CD4-positive, alpha-beta T cell treated with Interleukin-10 for 1 hour (primary cell): Measurements from ENCODE around the gene GOLPH3L.
A peak's percentile ranks its signal among the peaks of the same experiment; 100 is the strongest.
"Not testable (repeated sequence)": the region's sequence is repeated elsewhere in the genome, so short reads cannot be mapped to it uniquely, and the experiment has no call there.

Source experiments
- DNase-seq: peaks from one replicate; pipeline ENCODE4 v3.0.0-alpha.2; 2020

The GOLPH3L gene

DNA sequence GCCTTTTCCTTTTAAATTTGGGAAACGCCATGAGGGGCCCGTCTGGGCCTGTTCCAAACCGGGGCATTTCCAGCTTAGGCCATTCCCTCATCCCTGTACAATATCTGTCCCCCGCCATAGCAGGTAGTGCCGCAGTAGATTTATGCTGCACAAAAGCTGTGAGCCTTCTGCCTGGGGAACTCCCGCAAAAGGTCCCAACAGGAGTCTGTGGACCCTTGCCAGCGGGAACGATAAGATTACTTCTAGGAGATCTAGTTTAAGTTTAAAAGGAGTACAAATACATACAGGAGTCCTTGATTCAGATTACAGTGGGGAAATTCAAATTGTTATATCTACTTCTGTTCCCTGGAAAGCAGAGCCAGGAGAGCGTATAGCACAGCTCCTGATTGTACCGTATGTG lies 42.3 kb downstream of the GOLPH3L start:
- DNase-seq = not testable (repeated sequence)

DNA sequence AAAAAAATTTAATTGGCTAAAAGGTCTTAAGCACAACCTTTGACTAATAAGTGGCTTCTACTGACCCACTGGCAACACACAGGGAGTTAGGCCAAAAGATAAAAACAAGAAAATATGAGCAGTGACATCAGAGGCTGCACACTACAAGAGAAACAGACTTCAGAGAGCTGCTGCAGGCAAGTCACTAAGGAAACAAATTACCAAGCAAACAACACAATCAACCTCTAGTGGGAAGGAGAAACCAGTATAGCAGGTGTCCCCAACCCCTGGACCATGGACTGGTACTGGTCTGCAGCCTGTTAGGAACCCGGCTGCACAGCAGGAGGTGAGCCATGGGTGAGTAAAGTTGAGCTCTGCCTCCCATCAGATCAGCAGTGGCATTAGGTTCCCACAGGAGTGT lies 46.8 kb downstream of the GOLPH3L start:
- DNase-seq = no peak

- DNase-seq = no peak
These were observed 47.4 kb downstream of the GOLPH3L start for GRCh38 chr1:150649441-150650075.

- DNase-seq = no peak
These were observed 54.7 kb downstream of the GOLPH3L start for GRCh38 chr1:150642296-150642695.

DNA sequence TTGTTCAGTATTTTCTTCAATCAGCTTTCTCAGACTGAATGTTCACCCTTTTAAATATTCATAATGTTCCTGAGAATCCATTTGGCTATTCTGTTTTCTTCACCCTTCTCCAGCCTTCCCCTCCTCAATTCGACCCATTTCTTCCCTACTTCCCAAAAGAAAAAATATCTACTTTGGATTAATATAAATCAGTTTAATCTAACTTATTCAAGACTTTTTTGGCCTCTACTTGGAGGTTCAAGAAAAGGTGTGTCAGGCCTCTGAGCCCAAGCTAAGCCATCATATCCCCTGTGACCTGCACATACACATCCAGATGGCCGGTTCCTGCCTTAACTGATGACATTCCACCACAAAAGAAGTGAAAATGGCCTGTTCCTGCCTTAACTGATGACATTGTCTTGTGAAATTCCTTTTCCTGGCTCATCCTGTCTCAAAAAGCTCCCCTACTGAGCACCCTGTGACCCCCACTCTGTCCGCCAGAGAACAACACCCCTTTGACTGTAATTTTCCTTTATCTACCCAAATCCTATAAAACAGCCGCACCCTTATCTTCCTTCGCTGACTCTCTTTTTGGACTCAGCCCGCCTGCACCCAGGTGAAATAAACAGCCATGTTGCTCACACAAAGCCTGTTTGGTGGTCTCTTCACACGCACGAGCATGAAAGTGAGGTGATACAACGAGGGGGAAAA lies 55.7 kb downstream of the GOLPH3L start:
- DNase-seq = not testable (repeated sequence)

DNA sequence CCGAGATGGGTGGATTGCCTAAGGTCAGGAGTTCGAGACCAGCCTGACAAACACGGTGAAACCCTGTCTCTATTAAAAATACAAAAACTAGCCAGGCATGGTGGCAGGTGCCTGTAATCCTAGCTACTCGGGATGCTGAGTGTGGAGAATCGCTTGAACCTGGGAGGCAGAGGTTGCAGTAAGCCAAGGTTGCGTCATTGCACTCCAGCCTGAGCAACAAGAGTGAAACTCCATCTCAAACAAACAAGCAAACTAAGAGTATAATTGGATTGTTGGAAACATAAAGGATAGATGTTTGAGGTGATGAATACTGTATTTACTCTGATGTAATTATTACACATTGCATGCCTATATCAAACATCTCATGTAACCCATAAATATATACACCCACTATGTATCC lies 58.5 kb downstream of the GOLPH3L start:
- DNase-seq = not testable (repeated sequence)

- not testable (repeated sequence) for DNase-seq
These were observed 61.9 kb downstream of the GOLPH3L start for GRCh38 chr1:150634839-150635622.

GRCh38 chr1:150629115-150629928 lies 67.6 kb downstream of the GOLPH3L start, which contains the start of gene ENSA:
Gene ENSA, minus strand, starts transcription at chr1:150629612. Its CDS starts 142 bp downstream, at chr1:150629470.
- peak; percentile 98 for DNase-seq

DNA sequence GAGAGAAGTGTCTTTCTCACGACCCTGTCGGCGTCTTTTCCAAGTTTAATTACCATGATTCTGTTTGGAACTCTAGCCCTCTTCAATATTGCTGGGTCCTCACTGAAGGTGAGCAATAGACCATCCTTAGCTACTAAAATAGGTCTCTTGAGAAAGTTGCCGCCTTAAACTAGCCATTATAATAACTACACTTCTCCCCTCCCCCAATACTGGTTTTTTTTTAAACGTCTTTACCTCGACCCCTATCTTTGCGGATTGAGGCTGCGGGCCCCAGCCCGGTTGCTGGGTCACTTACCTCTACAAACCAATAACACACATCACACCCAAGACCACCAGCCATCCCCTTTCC lies 68.2 kb downstream of the GOLPH3L start:
- no peak for DNase-seq

GRCh38 chr1:150627826-150628410 lies 69.0 kb downstream of the GOLPH3L start:
- no peak for DNase-seq

DNA sequence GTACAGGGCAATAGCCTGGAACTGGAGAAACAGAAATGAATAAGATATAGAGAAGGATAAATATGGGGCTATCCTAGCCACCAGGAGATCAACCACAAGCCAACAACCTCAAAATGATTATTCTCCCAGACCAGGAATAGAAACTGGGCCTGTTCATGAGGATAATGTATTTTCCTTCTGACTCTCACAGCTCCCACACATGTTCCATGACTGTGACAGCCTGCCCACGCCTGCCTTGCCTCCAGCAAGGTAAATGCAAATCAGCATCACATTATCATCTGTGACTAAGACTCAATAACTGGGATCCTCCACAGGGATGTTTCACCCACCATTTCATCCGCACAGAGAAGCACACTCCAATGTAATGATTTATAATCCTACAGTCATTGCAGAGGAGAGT lies 70.8 kb downstream of the GOLPH3L start:
- DNase-seq = no peak

DNA sequence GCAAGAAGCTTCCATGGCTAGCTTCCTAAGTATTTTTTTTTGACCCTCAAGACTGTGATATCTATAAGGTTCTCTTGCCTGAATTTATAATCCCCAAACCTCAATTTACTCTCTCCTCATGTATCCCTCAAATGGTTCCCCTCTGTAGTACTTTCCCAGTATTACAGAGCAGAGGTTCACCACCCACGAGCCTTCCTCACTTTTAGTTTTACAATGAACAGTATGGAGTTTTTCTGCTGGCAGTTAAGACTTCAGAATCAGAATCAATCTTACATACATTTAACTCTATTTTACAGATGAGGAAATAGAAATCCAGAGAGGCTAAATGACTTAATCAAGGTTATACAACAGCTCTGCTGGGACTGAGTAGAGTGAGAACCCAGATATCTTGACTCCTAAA lies 72.4 kb downstream of the GOLPH3L start:
- DNase-seq = not testable (repeated sequence)

GRCh38 chr1:150624134-150624533 lies 72.8 kb downstream of the GOLPH3L start:
- DNase-seq = not testable (repeated sequence)

- DNase-seq = no peak
These were observed 74.5 kb downstream of the GOLPH3L start for GRCh38 chr1:150622303-150622975.

DNA sequence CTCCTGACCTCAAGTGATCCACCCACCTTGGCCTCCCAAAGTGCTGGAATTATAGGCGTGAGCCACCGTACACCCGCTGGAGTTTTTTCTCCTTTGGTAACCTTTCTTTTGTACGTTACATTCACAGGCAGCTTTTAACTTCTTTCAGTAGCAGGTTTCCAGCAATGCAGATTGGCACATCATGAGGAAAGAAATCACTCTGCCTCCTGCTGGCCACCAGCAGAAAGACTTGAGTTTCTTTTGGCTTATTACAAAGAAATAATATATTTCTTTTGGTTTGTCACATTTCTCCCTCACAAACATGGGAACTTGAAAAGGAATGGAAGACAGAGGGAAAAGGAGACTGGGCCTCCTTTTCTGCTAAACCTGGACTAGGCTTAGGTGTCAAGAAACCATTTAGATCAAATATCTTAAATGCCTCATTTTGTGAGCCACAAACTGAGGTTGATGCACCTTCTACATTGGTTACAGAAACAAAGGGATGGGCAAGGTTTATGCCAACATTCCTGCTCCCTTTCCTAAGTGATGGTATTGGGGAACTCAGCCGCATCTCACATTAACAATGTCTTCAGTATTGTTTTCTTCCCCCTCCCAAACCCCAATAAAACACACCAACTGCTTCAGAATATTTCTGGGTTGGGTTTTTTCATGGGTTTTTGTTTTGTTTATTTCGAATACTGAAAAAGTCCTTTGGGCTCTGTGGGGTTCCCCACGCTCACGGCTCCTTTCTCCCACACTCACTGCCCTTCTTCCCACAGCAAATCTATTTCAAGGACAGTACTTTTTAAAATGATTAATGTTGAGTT lies 75.3 kb downstream of the GOLPH3L start:
- peak; percentile 79 for DNase-seq

GRCh38 chr1:150620919-150621318 lies 76.0 kb downstream of the GOLPH3L start:
- DNase-seq = no peak

DNA sequence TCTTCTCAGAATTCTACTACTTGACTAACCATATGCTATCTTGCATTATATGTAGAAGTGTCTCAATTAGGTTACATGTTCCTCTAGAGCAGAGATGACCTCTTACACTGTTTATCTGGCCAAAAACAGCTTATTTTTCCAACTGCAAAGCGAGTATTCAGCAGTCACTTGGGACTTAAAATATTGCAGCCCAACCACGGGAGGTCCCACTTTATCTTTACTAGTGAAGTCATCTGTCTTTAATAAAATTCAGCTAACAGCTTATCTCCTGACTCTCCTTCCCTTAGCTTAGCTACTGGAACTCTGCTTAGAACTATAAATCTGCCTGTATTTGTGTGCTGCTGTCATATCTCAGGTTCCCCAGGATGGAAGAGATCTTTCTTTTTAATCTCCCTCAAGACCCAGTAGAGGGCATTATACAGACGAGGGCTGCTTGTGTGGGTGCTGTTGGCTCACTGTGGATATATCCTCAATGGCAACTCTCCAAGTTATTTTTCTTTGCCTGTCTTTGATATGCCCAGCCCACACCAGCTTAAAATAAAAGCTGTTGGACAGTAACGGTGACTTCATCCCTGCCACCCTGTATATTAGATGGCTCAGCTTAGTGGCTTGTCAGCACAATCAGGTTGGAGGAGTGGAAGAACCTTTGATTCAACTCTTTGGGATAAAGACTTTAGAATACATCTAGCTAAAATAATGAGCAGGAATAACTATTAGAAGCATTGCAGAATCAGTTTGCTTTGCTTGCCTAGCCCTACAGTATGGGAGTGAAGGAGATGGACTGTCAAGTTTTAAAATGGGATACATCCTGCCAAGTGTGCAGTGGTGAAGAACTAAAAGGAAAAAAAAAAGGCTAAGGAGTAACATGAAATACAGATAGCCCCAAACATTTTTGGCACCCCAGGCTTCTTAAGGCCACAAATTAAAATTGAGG lies 77.1 kb downstream of the GOLPH3L start:
- peak; percentile 47 for DNase-seq

GRCh38 chr1:150615346-150616201 lies 81.4 kb downstream of the GOLPH3L start:
- peak; percentile 40 for DNase-seq
